H1 (cell line): ENCODE data around the gene NPM1. TPM values are rescaled to one million over a fixed set of nuclear protein-coding genes. Genes with fewer than 3 reads are reported as not detected.

Experiments used
- CTCF ChIA-PET: fragments of 300-600 bp; sonication (Branson Sonifier 250); formaldehyde crosslinking; loops from one replicate; lab custom pipeline; 2021; ENCODE audit not compliant: partially characterized antibody; lab: Charles Lee
- POLR2A ChIA-PET: fragments of 300-600 bp; sonication (Branson Sonifier 250); formaldehyde crosslinking; loops from one replicate; lab custom pipeline; 2021; ENCODE audit warnings: inconsistent platforms; ENCODE audit not compliant: partially characterized antibody; lab: Charles Lee
- DNase-seq, 2 experiments: peaks; one replicate each; pipeline versions ENCODE4 v3.0.0 to v3.0.0-alpha.2; 2010 to 2022; ENCODE audit warnings: low spot score in 2 of 2, low read depth in 1 of 2, mixed read lengths in 1 of 2
- FAIRE-seq: peaks from 2 replicates; lab custom pipeline; 2011; peaks lifted over from hg19 to GRCh38; lab: Jason Lieb, UNC
- H2AFZ ChIP-seq: 2 replicates; pipeline ENCODE4 v1.8.1; 2012; ENCODE audit warnings: low read length, inconsistent platforms
- H2AK5ac ChIP-seq: 2 replicates; pipeline ENCODE4 v1.6.1; 2013; ENCODE audit warnings: low read depth, low read length
- H2BK120ac ChIP-seq: replicated peaks from 2 replicates; pipeline ENCODE3; 2013; ENCODE audit warnings: low read depth, low read length, inconsistent platforms
- H2BK12ac ChIP-seq: 2 replicates; pipeline ENCODE4 v1.6.1; 2013; ENCODE audit warnings: low read depth, low read length
- H2BK15ac ChIP-seq: 2 replicates; pipeline ENCODE4 v1.6.1; 2013; ENCODE audit warnings: low read length
- H2BK20ac ChIP-seq: 2 replicates; pipeline ENCODE4 v1.6.1; 2013; ENCODE audit warnings: low read length
- H2BK5ac ChIP-seq: 2 replicates; pipeline ENCODE4 v1.6.1; 2013; ENCODE audit warnings: low read depth, low read length
- H3K14ac ChIP-seq: 2 replicates; pipeline ENCODE4 v1.6.1; 2013; ENCODE audit warnings: inconsistent platforms; ENCODE audit not compliant: insufficient read length
- H3K18ac ChIP-seq: 2 replicates; pipeline ENCODE4 v1.6.1; 2013; ENCODE audit warnings: low read length; ENCODE audit errors: extremely low read depth
- H3K23ac ChIP-seq: 2 replicates; pipeline ENCODE4 v1.6.1; 2013; ENCODE audit warnings: inconsistent platforms; ENCODE audit not compliant: insufficient read length
- H3K23me2 ChIP-seq: 2 replicates; pipeline ENCODE4 v1.6.1; 2013; ENCODE audit warnings: low read depth, low read length
- H3K27ac ChIP-seq: 2 replicates; pipeline ENCODE4 v1.6.1; 2011; ENCODE audit warnings: low read depth, low read length, inconsistent platforms
- H3K27me3 ChIP-seq, 4 experiments: replicated peaks in 1 of 4; 1 replicate in 1 of 4; 2 replicates in 3 of 4; pipeline versions ENCODE4 v1.6.1 to v1.8.1; 2011 to 2013; ENCODE audit warnings: low read length in 3 of 4, mild to moderate bottlenecking in 3 of 4, inconsistent platforms in 2 of 4, mixed read lengths in 2 of 4, moderate library complexity in 1 of 4; ENCODE audit not compliant: control insufficient read depth in 3 of 4, insufficient read depth in 3 of 4; ENCODE audit errors: extremely low read depth in 1 of 4
- H3K36me3 ChIP-seq, 4 experiments: 2 replicates each; pipeline versions ENCODE4 v1.6.1 to v1.8.1; 2011 to 2013; ENCODE audit warnings: mild to moderate bottlenecking in 4 of 4, low read length in 3 of 4, moderate library complexity in 2 of 4, control low read depth in 1 of 4, inconsistent platforms in 1 of 4; ENCODE audit not compliant: insufficient read depth in 4 of 4, control insufficient read depth in 2 of 4
- H3K4ac ChIP-seq: replicated peaks from 2 replicates; pipeline ENCODE3; 2013; ENCODE audit warnings: low read length, low read depth, mixed read lengths, inconsistent platforms; ENCODE audit not compliant: insufficient read length
- H3K4me1 ChIP-seq, 4 experiments: replicated peaks in 1 of 4; 1 replicate in 1 of 4; 2 replicates in 3 of 4; pipeline versions ENCODE4 v1.6.1 to v1.8.1; 2011 to 2013; ENCODE audit warnings: low read length in 3 of 4, inconsistent platforms in 2 of 4, mixed read lengths in 1 of 4; ENCODE audit not compliant: insufficient read depth in 4 of 4, control insufficient read depth in 3 of 4
- H3K4me2 ChIP-seq, 2 experiments: 2 replicates each; pipeline versions ENCODE4 v1.6.1 to v1.8.1; 2011 to 2013; ENCODE audit warnings: low read depth in 2 of 2, low read length in 2 of 2, control low read depth in 1 of 2, inconsistent platforms in 1 of 2, mild to moderate bottlenecking in 1 of 2; ENCODE audit not compliant: insufficient read depth in 1 of 2
- H3K4me3 ChIP-seq, 4 experiments: fragments of 200-600, 300-600 bp in 1 of 4; sonication (generic), shearing (Covaris generic), sonication (Bioruptor Twin) in 1 of 4; 2 replicates each; pipeline versions ENCODE4 v1.5.1 to v1.8.1; 2011 to 2016; ENCODE audit warnings: low read length in 4 of 4, low read depth in 3 of 4, control low read depth in 2 of 4, inconsistent platforms in 2 of 4, mild to moderate bottlenecking in 2 of 4, mixed read lengths in 1 of 4, moderate library complexity in 1 of 4; ENCODE audit not compliant: insufficient read depth in 2 of 4; ENCODE audit errors: extremely low read depth in 1 of 4
- H3K56ac ChIP-seq: replicated peaks from 2 replicates; pipeline ENCODE3; 2013; ENCODE audit warnings: low read depth, mild to moderate bottlenecking, mixed read lengths, low read length, inconsistent platforms; ENCODE audit not compliant: insufficient read length
- H3K79me1 ChIP-seq: 2 replicates; pipeline ENCODE4 v1.6.1; 2013; ENCODE audit warnings: low read depth, low read length, control low read depth
- H3K79me2 ChIP-seq, 2 experiments: 2 replicates each; pipeline versions ENCODE4 v1.6.1 to v1.8.1; 2012 to 2013; ENCODE audit warnings: low read length in 2 of 2, mild to moderate bottlenecking in 2 of 2, inconsistent platforms in 1 of 2; ENCODE audit not compliant: insufficient read depth in 2 of 2, control insufficient read depth in 1 of 2
- H3K9ac ChIP-seq, 4 experiments: replicated peaks in 1 of 4; 1 replicate in 1 of 4; 2 replicates in 3 of 4; pipeline versions ENCODE4 v1.6.1 to v1.8.1; 2011 to 2013; ENCODE audit warnings: low read depth in 3 of 4, low read length in 3 of 4, control low read depth in 2 of 4, mild to moderate bottlenecking in 2 of 4, moderate library complexity in 2 of 4, inconsistent platforms in 1 of 4; ENCODE audit errors: extremely low read depth in 1 of 4
- H3K9me3 ChIP-seq, 2 experiments: 2 replicates each; pipeline versions ENCODE4 v1.6.1 to v1.8.1; 2012 to 2013; ENCODE audit warnings: mild to moderate bottlenecking in 2 of 2, moderate library complexity in 2 of 2, control low read depth in 1 of 2, inconsistent platforms in 1 of 2, low read depth in 1 of 2, low read length in 1 of 2, mixed read lengths in 1 of 2; ENCODE audit not compliant: insufficient read depth in 2 of 2
- H4K20me1 ChIP-seq, 2 experiments: replicated peaks in 1 of 2; 2 replicates each; pipeline versions ENCODE3 to v1.8.1; 2011 to 2013; ENCODE audit warnings: inconsistent platforms in 2 of 2, low read length in 2 of 2, mild to moderate bottlenecking in 1 of 2; ENCODE audit not compliant: insufficient read depth in 2 of 2, control insufficient read depth in 1 of 2
- H4K5ac ChIP-seq: 2 replicates; pipeline ENCODE4 v1.6.1; 2013; ENCODE audit warnings: low read length, low read depth, mixed read lengths, inconsistent platforms; ENCODE audit not compliant: insufficient read length
- H4K8ac ChIP-seq: 2 replicates; pipeline ENCODE4 v1.8.0; 2013; ENCODE audit warnings: mild to moderate bottlenecking, moderate library complexity, low read length, inconsistent platforms; ENCODE audit not compliant: insufficient read depth; ENCODE audit errors: extremely low read depth
- H4K91ac ChIP-seq: replicated peaks from 2 replicates; pipeline ENCODE3; 2013; ENCODE audit warnings: low read length, mixed read lengths, inconsistent platforms; ENCODE audit not compliant: insufficient read length
- KDM1A ChIP-seq: fragments of 200-600, 300-600 bp; sonication (generic); IDR thresholded peaks from 2 replicates; pipeline ENCODE4 v1.7.1; 2016; ENCODE audit warnings: mild to moderate bottlenecking, low read length, borderline replicate concordance
- RAD21 ChIP-seq, 2 experiments: IDR thresholded peaks in 1 of 2; conservative IDR thresholded peaks in 1 of 2; 2 replicates each; pipeline ENCODE4 v1.6.1; 2011; ENCODE audit warnings: low read depth in 2 of 2, low read length in 2 of 2, improper control_type of control experiment in 1 of 2, inconsistent platforms in 1 of 2, mild to moderate bottlenecking in 1 of 2, moderate library complexity in 1 of 2
- SAP30 ChIP-seq: fragments of 300-600 bp; sonication (generic); IDR thresholded peaks from 2 replicates; pipeline ENCODE4 v1.7.1; 2012; ENCODE audit warnings: low read length, moderate library complexity, mild to moderate bottlenecking, inconsistent platforms; ENCODE audit not compliant: insufficient read depth, insufficient replicate concordance
- WGBS, 2 experiments: shearing (Covaris generic) in 1 of 2; methylation state at CpG; one replicate each; pipeline versions ENCODE4 v1.1.6 to v1.1.7; 2013 to 2015; ENCODE audit warnings: low lambda C conversion rate in 2 of 2, mixed read lengths in 2 of 2, inconsistent platforms in 1 of 2, low coverage in 1 of 2, missing lambda C conversion rate in 1 of 2; ENCODE audit not compliant: insufficient replicate concordance in 2 of 2, insufficient coverage in 1 of 2, insufficient read length in 1 of 2; ENCODE audit errors: extremely low coverage in 1 of 2, missing lambda C conversion rate in 1 of 2; 5-methylcytosine and 5-hydroxymethylcytosine counted together
- polyA plus RNA-seq, 7 experiments: library from polyadenylated mRNA; depleted of rRNA in 3 of 7; stranded (reverse) in 5 of 7; unstranded in 2 of 7; fragments of >200 nt in 5 of 7; fragments of 200-250 nt in 2 of 7; gene quantifications; 1 replicate in 5 of 7; 2 replicates in 1 of 7; 4 replicates in 1 of 7; pipeline versions ENCODE4 v1.2.1 to v1.2.3, GENCODE V29; 2011 to 2013; ENCODE audit warnings: missing spikeins in 2 of 7, mixed read lengths in 2 of 7
- total RNA-seq: library from RNA; stranded (reverse); fragmentation: NEBNext Ultra II Directional; extraction: Animal tissue kit (Norgen Biotek cat#: 25700); gene quantifications from 2 replicates; pipeline ENCODE4 v1.2.1, GENCODE V29; 2021

NPM1 gene
- total and polyA plus RNA-seq, 2 of the 8 experiments (the other 6 are each of a cell fraction or from before 2014, with no cell fraction given): 2,182 to 4,042 TPM

DNA sequence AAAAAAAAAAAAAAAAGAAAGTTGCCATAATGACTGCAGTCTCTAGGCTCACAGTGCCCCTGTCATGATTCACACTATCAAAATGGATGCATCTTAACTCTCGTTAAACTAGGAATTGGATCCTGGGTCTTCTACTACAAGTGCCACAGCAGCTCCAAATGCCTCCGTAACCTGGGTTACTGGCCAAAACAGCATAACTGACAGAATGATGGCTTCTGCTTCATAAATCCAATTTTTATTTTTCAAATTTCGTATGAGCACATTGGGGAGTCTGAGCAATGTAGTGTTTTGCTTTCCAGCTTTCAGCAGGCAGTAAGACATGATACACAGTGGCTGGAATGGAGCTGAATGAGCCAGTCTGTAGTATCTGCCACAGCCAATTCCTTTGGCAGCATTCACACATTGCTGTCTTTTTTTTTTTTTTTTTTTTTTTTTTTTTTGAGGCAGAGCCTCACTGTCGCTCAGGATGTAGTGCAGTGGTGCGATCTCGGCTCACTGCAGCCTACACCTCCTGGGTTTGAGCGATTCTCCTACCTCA, 36.0 kb upstream of the NPM1 start:
- TF ChIP-seq KDM1A (no peak), RAD21 (IDR thresholded peaks at IDR 0.05 in 1 of 2, conservative IDR thresholded peaks at IDR 0.05 in 1 of 2; ENCODE audit: low read depth in 2 of 2, low read length in 2 of 2) (no peak), SAP30 (no peak)
- TF ChIP-seq, all 59 proteins: peak for 0
- no peak overlapping the region for H2AFZ ChIP-seq
- H4K20me1 ChIP-seq: no peaks in the 10 kb centered on the region
- H3K23me2 ChIP-seq: no peaks in the 10 kb centered on the region
- H2BK20ac ChIP-seq: no peak overlapping the region
- no peak overlapping the region for H4K91ac ChIP-seq
- no peak overlapping the region for H3K56ac ChIP-seq
- no peaks in the 10 kb centered on the region for H3K27me3 ChIP-seq
- no peak overlapping the region for H2BK5ac ChIP-seq
- H3K27ac ChIP-seq: no peak overlapping the region
- no peak overlapping the region for H2AK5ac ChIP-seq
- no peak for FAIRE-seq
- H3K79me1 ChIP-seq: no peaks in the 10 kb centered on the region
- no peak overlapping the region for H4K8ac ChIP-seq
- CTCF ChIA-PET: interaction anchor here (0.6 to 1.5 kb wide), 6 partner anchors 9 to 603 kb away, joined by 3 to 6 read pairs (median 3); no protein-coding TSS in a partner anchor
- H3K4me3 ChIP-seq: no peak overlapping the region
- no peaks in the 10 kb centered on the region for H3K4me1 ChIP-seq
- H3K79me2 ChIP-seq: no peaks in the 10 kb centered on the region
- no peaks in the 10 kb centered on the region for H3K9me3 ChIP-seq
- H3K18ac ChIP-seq: no peak overlapping the region
- no peak overlapping the region for H3K23ac ChIP-seq
- WGBS, 2 experiments: 90% methylated on average over 7 of the region's 7 CpGs; no CpG with 5 or more reads in 1 of the 2 experiments
- H3K4ac ChIP-seq: no peak overlapping the region
- no peaks in the 10 kb centered on the region for H3K36me3 ChIP-seq
- H4K5ac ChIP-seq: no peak overlapping the region
- no peak overlapping the region for H3K9ac ChIP-seq
- H3K14ac ChIP-seq: no peak overlapping the region
- no peak for DNase-seq
- H2BK120ac ChIP-seq: no peak overlapping the region
- H3K4me2 ChIP-seq: no peak overlapping the region
- POLR2A ChIA-PET: interaction anchor here (0.7 to 1.1 kb wide), 3 partner anchors 36 to 931 kb away, joined by 3 to 4 read pairs (median 4); no protein-coding TSS in a partner anchor
- H2BK12ac ChIP-seq: no peak overlapping the region
- H2BK15ac ChIP-seq: no peak overlapping the region
